Subcutaneous adipose tissue (tissue), 4 donors: ENCODE results near the gene GSTA1. TPM values are rescaled to one million over a fixed set of nuclear protein-coding genes. Genes with fewer than 3 reads are reported as not detected.
"Not testable (repeated sequence)": the region's sequence is repeated elsewhere in the genome, so short reads cannot be mapped to it uniquely, and the experiment has no call there.

Experiments
- total RNA-seq, 4 donors: library from RNA; depleted of rRNA; stranded (reverse); fragments of >200 nt; gene quantifications; one replicate each; pipeline ENCODE4 v1.1.0, GENCODE V29; 2016
- TF ChIP-seq, protein P1 (sequence below): fragments of 450-650 bp; IDR thresholded peaks from one replicate; pipeline ENCODE4 v1.5.1; 2016; ENCODE audit warnings: low read depth, mild to moderate bottlenecking, control low read depth, antibody characterized with exemption, moderate library complexity

The GSTA1 gene
- total RNA-seq, 4 donors from 2014 or later = not detected

DNA sequence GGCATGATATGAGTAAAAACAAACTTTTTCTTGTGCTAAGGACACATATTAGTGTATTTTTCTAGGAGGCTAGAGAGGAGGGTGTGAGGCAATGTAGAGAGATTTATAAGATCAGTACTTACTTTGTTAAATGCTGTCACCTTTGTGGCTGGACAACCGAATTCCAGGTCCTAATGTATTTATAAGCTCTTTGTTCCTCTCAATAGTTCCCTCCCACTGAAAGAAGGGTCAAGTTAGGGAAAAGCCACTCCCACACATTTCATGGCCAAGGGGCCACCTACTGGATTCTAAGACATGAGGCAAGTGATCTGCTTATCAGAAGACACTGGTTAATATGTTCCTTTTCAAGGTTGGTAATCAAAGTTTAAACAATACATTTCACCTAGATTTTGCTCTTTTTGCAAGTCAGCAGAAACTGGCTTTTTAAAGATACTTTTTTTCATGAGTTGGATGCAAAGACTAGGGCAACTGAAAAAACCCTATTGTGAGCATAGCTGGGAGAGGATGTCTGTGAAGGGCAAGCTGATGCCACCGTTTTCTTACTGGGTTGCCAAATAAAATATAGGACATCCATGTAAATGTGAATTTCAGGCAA, 40.2 kb downstream of the GSTA1 start, which contains the start of gene GSTA2:
TSS of gene GSTA2 (minus strand) at position 154 of the 595 bp plus-strand sequence. CDS start 5,528 bp downstream, outside the sequence.
- TF ChIP-seq, protein P1, sequence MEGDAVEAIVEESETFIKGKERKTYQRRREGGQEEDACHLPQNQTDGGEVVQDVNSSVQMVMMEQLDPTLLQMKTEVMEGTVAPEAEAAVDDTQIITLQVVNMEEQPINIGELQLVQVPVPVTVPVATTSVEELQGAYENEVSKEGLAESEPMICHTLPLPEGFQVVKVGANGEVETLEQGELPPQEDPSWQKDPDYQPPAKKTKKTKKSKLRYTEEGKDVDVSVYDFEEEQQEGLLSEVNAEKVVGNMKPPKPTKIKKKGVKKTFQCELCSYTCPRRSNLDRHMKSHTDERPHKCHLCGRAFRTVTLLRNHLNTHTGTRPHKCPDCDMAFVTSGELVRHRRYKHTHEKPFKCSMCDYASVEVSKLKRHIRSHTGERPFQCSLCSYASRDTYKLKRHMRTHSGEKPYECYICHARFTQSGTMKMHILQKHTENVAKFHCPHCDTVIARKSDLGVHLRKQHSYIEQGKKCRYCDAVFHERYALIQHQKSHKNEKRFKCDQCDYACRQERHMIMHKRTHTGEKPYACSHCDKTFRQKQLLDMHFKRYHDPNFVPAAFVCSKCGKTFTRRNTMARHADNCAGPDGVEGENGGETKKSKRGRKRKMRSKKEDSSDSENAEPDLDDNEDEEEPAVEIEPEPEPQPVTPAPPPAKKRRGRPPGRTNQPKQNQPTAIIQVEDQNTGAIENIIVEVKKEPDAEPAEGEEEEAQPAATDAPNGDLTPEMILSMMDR = not testable (repeated sequence)

- TF ChIP-seq, protein P1 = no peak
Measured at GRCh38 chr6:52760105-52760765, 43.4 kb downstream of the GSTA1 start.

- TF ChIP-seq, protein P1 = no peak
Measured at GRCh38 chr6:52759085-52759484, 44.5 kb downstream of the GSTA1 start.

DNA sequence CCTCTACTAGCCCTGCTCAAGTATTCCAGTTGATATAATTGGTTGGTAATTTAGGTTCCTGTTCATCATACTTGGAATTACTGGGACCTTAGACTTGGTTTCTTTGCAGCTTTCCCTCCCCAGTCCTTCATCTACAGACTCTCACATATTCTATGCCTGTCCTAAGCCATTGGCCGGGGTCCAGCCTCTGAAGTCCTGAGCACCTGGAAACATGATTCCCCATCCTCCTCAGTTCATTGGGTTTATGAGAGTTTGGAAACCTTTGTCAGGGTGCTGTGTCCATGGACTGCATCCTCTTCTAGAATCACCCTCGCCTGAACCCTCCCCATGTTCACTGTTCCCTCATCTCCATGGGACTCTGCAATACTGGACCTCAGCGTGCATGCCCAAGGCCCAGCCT, 49.2 kb downstream of the GSTA1 start:
- TF ChIP-seq, protein P1 = no peak

- TF ChIP-seq, protein P1 = no peak
Measured at GRCh38 chr6:52752310-52752709, 51.3 kb downstream of the GSTA1 start.

DNA sequence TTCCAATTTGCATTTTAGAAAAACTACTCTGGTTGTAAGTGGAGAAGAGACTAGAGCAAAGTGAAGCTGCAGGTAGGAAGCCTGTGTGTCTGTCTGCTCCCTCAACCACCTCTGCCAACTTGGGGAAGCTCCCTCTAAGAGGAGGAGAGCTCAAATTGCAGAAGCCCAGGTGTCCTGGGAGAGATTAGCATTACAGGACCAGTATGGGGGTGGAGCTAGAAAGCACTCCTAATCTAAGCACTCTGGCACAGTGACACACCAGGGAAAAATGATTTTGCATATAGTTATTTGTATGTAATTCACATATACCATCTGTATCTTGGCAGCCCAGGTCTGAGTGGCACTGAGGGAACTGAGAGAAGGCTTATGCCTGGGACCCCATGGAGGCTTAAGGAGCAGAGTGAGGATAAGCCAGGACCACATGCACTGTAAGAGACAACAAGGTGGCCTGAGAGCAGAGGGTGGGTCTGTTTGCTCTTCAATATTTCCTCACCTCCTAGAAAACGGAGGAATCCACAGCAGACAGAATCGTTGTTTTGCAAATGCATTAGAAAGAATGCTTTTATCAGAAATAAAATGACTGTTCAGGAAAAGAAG, 54.0 kb downstream of the GSTA1 start:
- TF ChIP-seq, protein P1 = no peak

DNA sequence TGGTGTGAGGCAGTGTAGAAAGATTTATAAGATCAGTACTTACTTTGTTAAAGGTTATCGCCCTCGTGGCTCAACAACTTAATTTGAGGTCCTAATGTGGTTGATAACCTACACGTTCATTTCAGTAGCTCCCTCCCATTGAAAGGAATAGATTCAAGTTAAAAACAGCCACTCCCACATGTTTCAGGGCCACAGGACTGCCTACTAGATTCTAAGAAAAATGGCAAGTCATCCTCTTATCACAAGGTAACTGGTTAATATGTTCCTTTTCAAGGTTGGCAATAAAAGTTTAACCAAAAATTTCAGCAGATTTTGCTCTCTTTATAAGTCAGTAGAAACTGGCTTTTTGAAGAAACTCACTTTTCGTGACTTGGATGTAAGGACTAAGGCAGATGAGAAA, 57.4 kb downstream of the GSTA1 start:
- TF ChIP-seq, protein P1 = no peak
